SU-DHL-6 (cell line): Measurements from ENCODE around the gene PLA2G2C.

Experiments used
- H2AFZ ChIP-seq: fragments of 200-600 bp; sonication (generic); 2 replicates; pipeline ENCODE4 v1.6.1; 2014; ENCODE audit warnings: low read depth, mild to moderate bottlenecking, moderate library complexity, mixed read lengths, antibody characterized with exemption, low read length; ENCODE audit not compliant: severe bottlenecking
- H3F3A ChIP-seq: fragments of 200-600 bp; shearing (Covaris generic); 2 replicates; pipeline ENCODE4 v1.6.0; 2016; ENCODE audit warnings: antibody characterized with exemption, mild to moderate bottlenecking; ENCODE audit not compliant: insufficient read depth
- H3K27ac ChIP-seq: fragments of 200-600 bp; sonication (generic); 2 replicates; pipeline ENCODE4 v1.5.1; 2016; ENCODE audit warnings: low read depth, mild to moderate bottlenecking, low read length, moderate library complexity, mixed read lengths
- H3K27me3 ChIP-seq: fragments of 200-600 bp; sonication (generic), shearing (Covaris generic); 2 replicates; pipeline ENCODE4 v1.6.0; 2014; ENCODE audit warnings: mild to moderate bottlenecking, low read length
- H3K36me3 ChIP-seq: fragments of 200-600 bp; sonication (generic); 2 replicates; pipeline ENCODE4 v1.6.1; 2014; ENCODE audit warnings: mild to moderate bottlenecking, low read length, mixed read lengths
- H3K4me2 ChIP-seq: fragments of 300-600, 200-600 bp; shearing (Covaris generic), sonication (generic); 2 replicates; pipeline ENCODE4 v1.6.0; 2014; ENCODE audit warnings: low read length, low read depth, mild to moderate bottlenecking; ENCODE audit not compliant: poor library complexity, severe bottlenecking
- H3K4me3 ChIP-seq: fragments of 200-600 bp; sonication (generic); 2 replicates; pipeline ENCODE4 v1.5.1; 2014; ENCODE audit warnings: antibody characterized with exemption, low read length, mild to moderate bottlenecking, mixed read lengths; ENCODE audit not compliant: insufficient read depth, poor library complexity, severe bottlenecking
- H3K79me2 ChIP-seq: fragments of 200-600 bp; sonication (generic); 2 replicates; pipeline ENCODE4 v1.6.1; 2014; ENCODE audit warnings: mild to moderate bottlenecking, low read length, moderate library complexity; ENCODE audit not compliant: insufficient read depth
- H3K9ac ChIP-seq: fragments of 200-600 bp; sonication (generic); 2 replicates; pipeline ENCODE4 v1.7.0; 2014; ENCODE audit warnings: mild to moderate bottlenecking, low read length
- H3K9me2 ChIP-seq: fragments of 200-600 bp; sonication (generic); replicated peaks from 2 replicates; pipeline ENCODE4 v1.6.1; 2014; ENCODE audit warnings: low read length; ENCODE audit not compliant: insufficient read depth
- H3K9me3 ChIP-seq: fragments of 200-600 bp; sonication (generic); 2 replicates; pipeline ENCODE4 v1.6.1; 2014; ENCODE audit warnings: low read length, mixed read lengths; ENCODE audit not compliant: insufficient read depth
- H4K20me1 ChIP-seq: fragments of 200-600 bp; sonication (generic); 2 replicates; pipeline ENCODE4 v1.6.1; 2014; ENCODE audit warnings: low read depth, mild to moderate bottlenecking, antibody characterized with exemption, low read length, moderate library complexity, mixed read lengths
- CTCF ChIP-seq: fragments of 200-600 bp; sonication (generic); IDR thresholded peaks from one replicate; pipeline ENCODE4 v1.5.1; 2017; ENCODE audit warnings: antibody characterized with exemption, mild to moderate bottlenecking, low read length, moderate library complexity; ENCODE audit not compliant: insufficient read depth, poor library complexity, severe bottlenecking
- EZH2phosphoT487 ChIP-seq: fragments of 200-600 bp; sonication (generic), shearing (Covaris generic); conservative IDR thresholded peaks from 2 replicates; pipeline ENCODE4 v1.6.1; 2018; ENCODE audit warnings: mild to moderate bottlenecking, antibody characterized with exemption, low read length, moderate library complexity, mixed read lengths

PLA2G2C gene

GRCh38 chr1:20115916-20116315, 70.4 kb downstream of the PLA2G2C start:
- no peak overlapping the region for H3K4me3 ChIP-seq
- H3K9me2 ChIP-seq = no peaks in the 10 kb centered on the region
- H4K20me1 ChIP-seq = no peaks in the 10 kb centered on the region
- TF ChIP-seq EZH2phosphoT487 (no peak), CTCF (no peak)
- no peak overlapping the region for H3K27ac ChIP-seq
- no peak overlapping the region for H2AFZ ChIP-seq
- no peaks in the 10 kb centered on the region for H3K27me3 ChIP-seq
- H3K9ac ChIP-seq = no peak overlapping the region
- H3F3A ChIP-seq = no peaks in the 10 kb centered on the region
- H3K4me2 ChIP-seq = no peak overlapping the region
- no peaks in the 10 kb centered on the region for H3K36me3 ChIP-seq
- no peaks in the 10 kb centered on the region for H3K9me3 ChIP-seq
- H3K79me2 ChIP-seq = no peaks in the 10 kb centered on the region

- no peaks in the 10 kb centered on the region for H3K9me3 ChIP-seq
- H3K36me3 ChIP-seq = no peaks in the 10 kb centered on the region
- TF ChIP-seq CTCF (no peak), EZH2phosphoT487 (no peak)
- H4K20me1 ChIP-seq = no peaks in the 10 kb centered on the region
- no peaks in the 10 kb centered on the region for H3K9me2 ChIP-seq
- H3K4me2 ChIP-seq = no peak overlapping the region
- no peak overlapping the region for H2AFZ ChIP-seq
- H3K27me3 ChIP-seq = no peaks in the 10 kb centered on the region
- H3K9ac ChIP-seq = no peak overlapping the region
- H3K79me2 ChIP-seq = no peaks in the 10 kb centered on the region
- no peaks in the 10 kb centered on the region for H3F3A ChIP-seq
- no peak overlapping the region for H3K4me3 ChIP-seq
- no peak overlapping the region for H3K27ac ChIP-seq
Measured at GRCh38 chr1:20115479-20115878, 70.8 kb downstream of the PLA2G2C start.

DNA sequence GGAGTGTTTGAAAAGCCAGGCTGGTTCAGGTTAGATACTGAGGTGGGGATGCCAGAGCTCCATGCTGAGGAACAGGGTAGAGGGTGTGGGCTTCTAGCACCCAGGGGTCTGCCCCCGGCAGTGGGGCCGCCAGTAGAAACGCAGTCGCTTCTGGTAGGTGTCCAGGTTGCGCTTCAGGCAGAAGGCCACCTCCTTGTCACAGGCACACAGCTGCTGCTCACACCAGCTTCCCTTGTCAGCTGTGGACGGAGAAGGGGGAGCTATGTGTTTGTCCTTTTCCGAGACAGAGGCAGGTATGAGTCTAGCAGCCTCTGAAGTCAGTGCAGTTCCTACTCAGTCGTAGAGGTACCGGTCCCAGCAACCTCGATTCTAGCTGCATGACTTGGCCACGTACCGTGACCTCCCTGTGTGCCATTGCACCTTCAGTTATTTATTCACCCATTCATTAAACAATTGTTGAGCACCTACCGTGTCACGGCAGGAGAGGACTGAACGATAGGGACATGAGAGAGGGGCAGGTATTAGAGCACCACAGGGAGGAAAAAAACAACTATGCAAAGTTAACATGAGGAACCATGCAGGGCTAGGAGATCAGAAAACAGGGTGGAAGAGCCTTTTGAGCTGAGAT, 72.2 kb downstream of the PLA2G2C start:
- H3K79me2 ChIP-seq = no peaks in the 10 kb centered on the region
- H3K9me2 ChIP-seq = no peaks in the 10 kb centered on the region
- H2AFZ ChIP-seq = no peak overlapping the region
- TF ChIP-seq EZH2phosphoT487 = no peak
- no peak for TF ChIP-seq CTCF
- no peaks in the 10 kb centered on the region for H3K36me3 ChIP-seq
- no peaks in the 10 kb centered on the region for H3K27me3 ChIP-seq
- no peak overlapping the region for H3K9ac ChIP-seq
- H3K27ac ChIP-seq = no peak overlapping the region
- H3F3A ChIP-seq = no peaks in the 10 kb centered on the region
- H3K9me3 ChIP-seq = no peaks in the 10 kb centered on the region
- H3K4me3 ChIP-seq = no peak overlapping the region
- no peak overlapping the region for H3K4me2 ChIP-seq
- no peaks in the 10 kb centered on the region for H4K20me1 ChIP-seq
